Right lobe of liver (tissue), 4 donors: ENCODE measurements around the gene RASSF8.

ENCODE experiments used
- POLR2A ChIP-seq: fragments of 450-650 bp; IDR thresholded peaks from one replicate; pipeline ENCODE4 v1.6.1; 2017; ENCODE audit warnings: antibody characterized with exemption, mild to moderate bottlenecking
- TF ChIP-seq, protein P1 (sequence below), 4 donors: fragments of 200-600 bp in 3 of 4; fragments of 450-650 bp in 1 of 4; IDR thresholded peaks; one replicate each; pipeline versions ENCODE4 v1.5.1 to v1.8.0; 2016 to 2022; ENCODE audit warnings: antibody characterized with exemption in 4 of 4, mild to moderate bottlenecking in 2 of 4
- donor health status: DM: no; HTN: no; CAD: no.
- donor health status: DM: no; HTN: no; CAD: no.
- donor health status: DM: no; HTN: yes; CAD: no.

DNA sequence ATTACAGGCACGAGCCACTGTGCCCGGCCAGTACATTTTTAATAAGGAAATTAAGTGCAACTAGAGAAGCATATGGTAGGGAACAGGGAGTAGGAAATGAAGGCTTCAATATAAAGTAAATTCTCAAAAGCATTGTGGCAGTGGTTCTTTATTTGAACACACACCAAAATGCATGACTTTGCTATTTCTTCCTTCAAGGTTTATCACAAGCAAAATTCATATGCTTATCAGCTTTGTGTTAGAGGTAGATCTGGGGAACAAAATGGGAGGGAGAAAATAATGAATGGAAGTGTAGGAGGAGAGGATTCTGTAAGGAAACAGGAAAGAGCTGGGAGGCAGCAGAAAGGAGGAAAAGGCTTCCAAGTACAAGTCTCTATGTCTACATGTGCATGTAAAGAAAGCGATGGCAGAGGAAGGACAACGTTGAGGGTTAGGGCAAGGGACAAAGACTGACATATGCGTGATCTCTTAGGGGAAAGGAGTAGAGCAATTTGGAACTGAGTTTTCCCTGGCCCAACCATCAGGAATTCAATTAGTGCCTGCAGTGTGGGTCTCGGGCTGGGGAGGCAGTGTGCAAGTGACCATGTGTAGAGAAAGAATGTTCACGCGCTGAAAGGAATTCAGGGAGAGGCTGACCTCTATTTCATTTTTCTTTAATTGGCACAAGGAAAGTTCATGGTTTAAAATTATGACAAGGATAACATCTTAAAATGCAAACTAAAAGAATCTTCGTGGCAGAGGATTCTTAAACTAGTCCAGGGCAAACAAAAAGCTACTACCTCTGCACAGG lies 22.9 kb upstream of the RASSF8 start:
- TF ChIP-seq, protein P1, sequence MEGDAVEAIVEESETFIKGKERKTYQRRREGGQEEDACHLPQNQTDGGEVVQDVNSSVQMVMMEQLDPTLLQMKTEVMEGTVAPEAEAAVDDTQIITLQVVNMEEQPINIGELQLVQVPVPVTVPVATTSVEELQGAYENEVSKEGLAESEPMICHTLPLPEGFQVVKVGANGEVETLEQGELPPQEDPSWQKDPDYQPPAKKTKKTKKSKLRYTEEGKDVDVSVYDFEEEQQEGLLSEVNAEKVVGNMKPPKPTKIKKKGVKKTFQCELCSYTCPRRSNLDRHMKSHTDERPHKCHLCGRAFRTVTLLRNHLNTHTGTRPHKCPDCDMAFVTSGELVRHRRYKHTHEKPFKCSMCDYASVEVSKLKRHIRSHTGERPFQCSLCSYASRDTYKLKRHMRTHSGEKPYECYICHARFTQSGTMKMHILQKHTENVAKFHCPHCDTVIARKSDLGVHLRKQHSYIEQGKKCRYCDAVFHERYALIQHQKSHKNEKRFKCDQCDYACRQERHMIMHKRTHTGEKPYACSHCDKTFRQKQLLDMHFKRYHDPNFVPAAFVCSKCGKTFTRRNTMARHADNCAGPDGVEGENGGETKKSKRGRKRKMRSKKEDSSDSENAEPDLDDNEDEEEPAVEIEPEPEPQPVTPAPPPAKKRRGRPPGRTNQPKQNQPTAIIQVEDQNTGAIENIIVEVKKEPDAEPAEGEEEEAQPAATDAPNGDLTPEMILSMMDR (IDR thresholded peaks at IDR 0.05) = no peak
- no peak for TF ChIP-seq POLR2A
